Calu3 (cell line): ENCODE results near the gene CRACR2A. TPM values are rescaled to one million over a fixed set of nuclear protein-coding genes. Genes with fewer than 3 reads are reported as not detected.

Source experiments
- BruUV-seq: library from RNA; stranded (reverse); fragments of 400-500 nt; replicated peaks from 2 replicates; lab custom pipeline; 2021; lab: Mats Ljungman, UMichigan
- CTCF ChIA-PET: fragments of 300-600 bp; sonication (Branson Sonifier 250); formaldehyde crosslinking; loops from one replicate; lab custom pipeline; 2022; ENCODE audit warnings: antibody characterized with exemption; lab: Charles Lee
- DNase-seq: peaks from one replicate; pipeline ENCODE4 v3.0.0; 2022
- H3K27ac Mint-ChIP-seq: one replicate; pipeline ENCODE4 v1.8.0; 2022; ENCODE audit warnings: mixed read lengths; ENCODE audit not compliant: unreplicated experiment
- H3K27me3 Mint-ChIP-seq: one replicate; pipeline ENCODE4 v1.8.0; 2022; ENCODE audit warnings: mixed read lengths; ENCODE audit not compliant: unreplicated experiment
- H3K36me3 Mint-ChIP-seq: one replicate; pipeline ENCODE4 v1.8.0; 2022; ENCODE audit warnings: mild to moderate bottlenecking, moderate library complexity, mixed read lengths; ENCODE audit not compliant: insufficient read depth, unreplicated experiment
- H3K4me1 Mint-ChIP-seq: one replicate; pipeline ENCODE4 v1.8.0; 2022; ENCODE audit warnings: mild to moderate bottlenecking, low read depth, mixed read lengths; ENCODE audit not compliant: unreplicated experiment
- H3K4me3 Mint-ChIP-seq: one replicate; pipeline ENCODE4 v1.8.0; 2022; ENCODE audit warnings: mild to moderate bottlenecking, low read depth, moderate library complexity, mixed read lengths; ENCODE audit not compliant: unreplicated experiment
- H3K9me3 Mint-ChIP-seq: one replicate; pipeline ENCODE4 v1.8.0; 2022; ENCODE audit warnings: low read depth, mixed read lengths; ENCODE audit not compliant: unreplicated experiment
- CTCF ChIP-seq: fragments of 200-600 bp; IDR thresholded peaks from one replicate; pipeline ENCODE4 v1.8.0; 2022; ENCODE audit warnings: antibody characterized with exemption; ENCODE audit not compliant: unreplicated experiment
- intact Hi-C: fragments of 100-400 bp; cut with micrococcal nuclease; formaldehyde crosslinking; loops from one replicate; pipeline ENCODE4 v1.10.0; 2022; ENCODE audit not compliant: unreplicated experiment
- total RNA-seq: library from RNA; stranded (reverse); gene quantifications from 2 replicates; pipeline ENCODE4 v1.2.3, GENCODE V29; 2022

The CRACR2A gene
- total RNA-seq, 1 experiment from 2014 or later, result 9.5 TPM

GRCh38 chr12:3631272-3631637 is 121.7 kb downstream of the CRACR2A start:
- no peak overlapping the region for H3K27ac Mint-ChIP-seq
- no peaks in the 10 kb centered on the region for H3K4me1 Mint-ChIP-seq
- no peaks in the 10 kb centered on the region for H3K36me3 Mint-ChIP-seq
- no peak overlapping the region for H3K4me3 Mint-ChIP-seq
- no peak for DNase-seq
- intact Hi-C loops, result no loop called here
- TF ChIP-seq CTCF, result no peak
- no peaks in the 10 kb centered on the region for H3K27me3 Mint-ChIP-seq
- no peaks in the 10 kb centered on the region for H3K9me3 Mint-ChIP-seq
- BruUV-seq, result no TSS peak
- CTCF ChIA-PET, result no interaction called here

- no TSS peak for BruUV-seq
- Mint-ChIP-seq H3K9me3 (no peaks in the 10 kb centered on the region), H3K36me3 (no peaks in the 10 kb centered on the region), H3K27ac (no peak overlapping the region), H3K4me1 (no peaks in the 10 kb centered on the region), H3K27me3 (no peaks in the 10 kb centered on the region), H3K4me3 (no peak overlapping the region)
- TF ChIP-seq CTCF, result no peak
- CTCF ChIA-PET, result no interaction called here
- no peak for DNase-seq
- intact Hi-C loops, result no loop called here
Measured at GRCh38 chr12:3630621-3631271, 122.2 kb downstream of the CRACR2A start.

GRCh38 chr12:3630111-3630510 is 122.8 kb downstream of the CRACR2A start:
- no peak for DNase-seq
- intact Hi-C loops, result no loop called here
- CTCF ChIA-PET, result no interaction called here
- Mint-ChIP-seq H3K4me1 (no peaks in the 10 kb centered on the region), H3K9me3 (no peaks in the 10 kb centered on the region), H3K4me3 (no peak overlapping the region), H3K36me3 (no peaks in the 10 kb centered on the region), H3K27me3 (no peaks in the 10 kb centered on the region), H3K27ac (no peak overlapping the region)
- BruUV-seq, result no TSS peak
- no peak for TF ChIP-seq CTCF

- Mint-ChIP-seq H3K27me3 (no peaks in the 10 kb centered on the region), H3K36me3 (no peaks in the 10 kb centered on the region), H3K9me3 (no peaks in the 10 kb centered on the region), H3K4me3 (no peak overlapping the region), H3K4me1 (no peaks in the 10 kb centered on the region), H3K27ac (no peak overlapping the region)
- TF ChIP-seq CTCF, result no peak
- intact Hi-C loops, result no loop called here
- no TSS peak for BruUV-seq
- CTCF ChIA-PET, result no interaction called here
- DNase-seq, result no peak
Measured at GRCh38 chr12:3629057-3629830, 123.7 kb downstream of the CRACR2A start.
